ENCODE results near the gene CHCHD5. TPM values are rescaled to one million over a fixed set of nuclear protein-coding genes. Genes with fewer than 3 reads are reported as not detected.
A peak's percentile ranks its signal among the peaks of the same experiment; 100 is the strongest.

Gene CHCHD5
- total and polyA plus RNA-seq, 2 of the 8 experiments (the other 6 are each of a cell fraction or from before 2014, with no cell fraction given) = 27.2 to 71.5 TPM

DNA sequence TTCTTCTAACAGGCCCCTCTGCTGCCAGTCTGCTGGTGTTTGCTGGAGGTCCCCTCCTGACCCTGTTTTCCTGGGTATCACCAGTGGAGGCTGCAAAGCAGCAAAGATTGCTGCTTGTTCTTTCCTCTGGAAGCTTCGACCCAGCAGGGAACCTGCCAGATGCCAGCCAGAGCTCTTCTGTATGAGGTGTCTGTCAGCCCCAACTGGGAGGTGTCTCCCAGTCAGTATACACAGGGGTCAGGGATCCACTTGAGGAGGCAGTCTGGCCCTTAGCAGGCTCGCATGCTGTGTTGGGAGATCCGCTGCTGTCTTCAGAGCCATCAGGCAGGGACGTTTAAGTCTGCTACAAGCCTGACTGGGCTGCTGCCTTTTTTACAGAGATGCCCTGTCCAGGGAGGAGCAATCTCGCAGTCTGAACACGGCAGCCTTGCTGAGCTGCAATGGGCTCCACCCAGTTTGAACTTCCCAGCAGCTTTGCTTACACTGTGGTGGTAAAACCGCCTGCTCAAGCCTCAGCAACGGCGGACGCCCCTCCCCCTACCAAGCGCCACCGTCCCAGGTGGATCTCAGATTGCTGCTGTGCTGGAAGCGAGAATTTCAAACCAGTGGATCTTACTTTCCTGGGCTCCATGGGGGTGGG is 29.9 kb downstream of the CHCHD5 start:
- H3K9ac ChIP-seq (replicated peaks in 1 of 4; ENCODE audit: extremely low read depth in 1 of 4, low read depth in 3 of 4, low read length in 3 of 4) = no peak overlapping the region
- no peaks in the 10 kb centered on the region for H3K27me3 ChIP-seq (replicated peaks in 1 of 4; ENCODE audit: control insufficient read depth in 3 of 4, extremely low read depth in 1 of 4, insufficient read depth in 3 of 4, low read length in 3 of 4)
- WGBS, 2 experiments (ENCODE audit: extremely low coverage in 1 of 2, insufficient coverage in 1 of 2, insufficient read length in 1 of 2, insufficient replicate concordance in 2 of 2, low coverage in 1 of 2, low lambda C conversion rate in 2 of 2, missing lambda C conversion rate in 1 of 2) = 47% methylated on average over 13 of the region's 13 CpGs; no CpG with 5 or more reads in 1 of the 2 experiments
- H3K79me2 ChIP-seq (ENCODE audit: control insufficient read depth in 1 of 2, insufficient read depth in 2 of 2, low read length in 2 of 2) = no peaks in the 10 kb centered on the region
- H3K4me1 ChIP-seq (replicated peaks in 1 of 4; ENCODE audit: control insufficient read depth in 3 of 4, insufficient read depth in 4 of 4, low read length in 3 of 4) = peaks cover 2 to 10% (median 3%) of the 10 kb centered on the region in 4 experiments
- H3K14ac ChIP-seq (ENCODE audit: insufficient read length) = no peak overlapping the region
- peak overlapping the region; percentile 99 for H2AFZ ChIP-seq (ENCODE audit: low read length)
- H3K56ac ChIP-seq (replicated peaks; ENCODE audit: insufficient read length, low read depth, low read length) = no peak overlapping the region
- H3K4me2 ChIP-seq (ENCODE audit: insufficient read depth in 1 of 2, low read depth in 2 of 2, low read length in 2 of 2) = peak overlapping the region; percentile 41 to 61; a peak in 3 of 4 replicates
- no peak overlapping the region for H2AK5ac ChIP-seq (ENCODE audit: low read depth, low read length)
- peak overlapping the region; percentile 18; the same call in 1 of the 2 replicates for H2BK5ac ChIP-seq (ENCODE audit: low read depth, low read length)
- H3K18ac ChIP-seq (ENCODE audit: extremely low read depth, low read length) = peak overlapping the region; percentile 60; the same call in 1 of the 2 replicates
- no peak overlapping the region for H3K23ac ChIP-seq (ENCODE audit: insufficient read length)
- peak overlapping the region; percentile 62 for H4K8ac ChIP-seq (ENCODE audit: extremely low read depth, insufficient read depth, low read length)
- no peak overlapping the region for H3K27ac ChIP-seq (ENCODE audit: low read depth, low read length)
- H3K4ac ChIP-seq (replicated peaks; ENCODE audit: insufficient read length, low read depth, low read length) = no peak overlapping the region
- H3K9me3 ChIP-seq (ENCODE audit: insufficient read depth in 2 of 2, low read depth in 1 of 2, low read length in 1 of 2) = no peaks in the 10 kb centered on the region
- H4K20me1 ChIP-seq (replicated peaks in 1 of 2; ENCODE audit: control insufficient read depth in 1 of 2, insufficient read depth in 2 of 2, low read length in 2 of 2) = no peaks in the 10 kb centered on the region
- DNase-seq (ENCODE audit: low read depth in 1 of 2, low spot score in 2 of 2) (peak in 1 of 2 experiments; percentile 67), FAIRE-seq (no peak)
- H2BK20ac ChIP-seq (ENCODE audit: low read length) = no peak overlapping the region
- peak overlapping the region in 3 of 4 experiments; percentile 0 to 6 (median 2); a peak in 1 of 8 replicates for H3K4me3 ChIP-seq (ENCODE audit: extremely low read depth in 1 of 4, insufficient read depth in 2 of 4, low read depth in 3 of 4, low read length in 4 of 4)
- H2BK12ac ChIP-seq (ENCODE audit: low read depth, low read length) = 0 out of 2 replicates have a peak overlapping the region, but pooled peaks have one; percentile 87
- peak overlapping the region; percentile 54 for H4K5ac ChIP-seq (ENCODE audit: insufficient read length, low read depth, low read length)
- H2BK120ac ChIP-seq (replicated peaks; ENCODE audit: low read depth, low read length) = no peak overlapping the region
- no peak overlapping the region for H4K91ac ChIP-seq (replicated peaks; ENCODE audit: insufficient read length, low read length)
- ChIA-PET CTCF (ENCODE audit: partially characterized antibody) (interaction anchor here (0.8 to 1.1 kb wide), 7 partner anchors 10 to 327 kb away, joined by 3 read pairs; partner anchors contain the start of gene SLC20A1), POLR2A (ENCODE audit: partially characterized antibody) (interaction anchor here (0.6 to 1.8 kb wide), 8 partner anchors 8 to 95 kb away, joined by 3 to 8 read pairs (median 4); partner anchors contain the start of gene SLC20A1)
- H3K23me2 ChIP-seq (ENCODE audit: low read depth, low read length) = no peaks in the 10 kb centered on the region
- H2BK15ac ChIP-seq (ENCODE audit: low read length) = no peak overlapping the region; the same call in 1 of the 2 replicates
- no peaks in the 10 kb centered on the region for H3K36me3 ChIP-seq (ENCODE audit: control insufficient read depth in 2 of 4, insufficient read depth in 4 of 4, low read length in 3 of 4)
- no peaks in the 10 kb centered on the region for H3K79me1 ChIP-seq (ENCODE audit: low read depth, low read length)
- TF ChIP-seq, protein P1, sequence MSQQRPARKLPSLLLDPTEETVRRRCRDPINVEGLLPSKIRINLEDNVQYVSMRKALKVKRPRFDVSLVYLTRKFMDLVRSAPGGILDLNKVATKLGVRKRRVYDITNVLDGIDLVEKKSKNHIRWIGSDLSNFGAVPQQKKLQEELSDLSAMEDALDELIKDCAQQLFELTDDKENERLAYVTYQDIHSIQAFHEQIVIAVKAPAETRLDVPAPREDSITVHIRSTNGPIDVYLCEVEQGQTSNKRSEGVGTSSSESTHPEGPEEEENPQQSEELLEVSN (IDR thresholded peaks at IDR 0.05) = peak; percentile 30; the same call in 1 of the 2 replicates
- TF ChIP-seq ZNF274 (IDR thresholded peaks at IDR 0.05; ENCODE audit: borderline replicate concordance, extremely low read depth, low read length) = no peak
- TF ChIP-seq RAD21 (IDR thresholded peaks at IDR 0.05 in 1 of 2, conservative IDR thresholded peaks at IDR 0.05 in 1 of 2; ENCODE audit: low read depth in 2 of 2, low read length in 2 of 2) = no peak
- no peak for TF ChIP-seq NRF1 (IDR thresholded peaks at IDR 0.05; ENCODE audit: low read depth, low read length)
- peak; percentile 93; the same call in 1 of the 2 replicates for TF ChIP-seq RBBP5 (IDR thresholded peaks at IDR 0.05; ENCODE audit: borderline replicate concordance, low read depth, low read length)
- TF ChIP-seq RNF2 (IDR thresholded peaks at IDR 0.05; ENCODE audit: borderline replicate concordance, low read depth, low read length, missing control alignments, poor library complexity, severe bottlenecking) = no peak
- TF ChIP-seq TAF7 (optimal IDR thresholded peaks at IDR 0.05; ENCODE audit: borderline replicate concordance, low read depth, low read length) = no peak
- 0 out of 3 replicates have a peak, but pooled peaks of 1 of the 2 experiments have one; percentile 34 for TF ChIP-seq POLR2A (IDR thresholded peaks at IDR 0.05; ENCODE audit: control extremely low read depth in 1 of 2, low read depth in 2 of 2, low read length in 2 of 2)
- no peak for TF ChIP-seq SIX5 (IDR thresholded peaks at IDR 0.05; ENCODE audit: low read depth, low read length)
- TF ChIP-seq, protein P2, sequence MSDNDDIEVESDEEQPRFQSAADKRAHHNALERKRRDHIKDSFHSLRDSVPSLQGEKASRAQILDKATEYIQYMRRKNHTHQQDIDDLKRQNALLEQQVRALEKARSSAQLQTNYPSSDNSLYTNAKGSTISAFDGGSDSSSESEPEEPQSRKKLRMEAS (IDR thresholded peaks at IDR 0.05) = peak; percentile 61

Data from H1 (cell line).